ENCODE data around the gene KERA.

KERA gene

GRCh38 chr12:91053951-91054715 is 3.7 kb downstream of the KERA start:
- Histone ChIP-seq H3K79me2 (ENCODE audit: insufficient read depth, low read depth) (no peaks in the 10 kb centered on the region), H2AFZ (ENCODE audit: low read depth) (no peak overlapping the region), H3K4me1 (ENCODE audit: low read depth, poor library complexity, severe bottlenecking) (no peaks in the 10 kb centered on the region), H3K27me3 (ENCODE audit: insufficient read depth, low read depth) (no peaks in the 10 kb centered on the region), H3K9ac (no peak overlapping the region), H3K4me3 (IDR thresholded peaks at IDR 0.05; ENCODE audit: insufficient read depth, low read depth, low read length) (no peak overlapping the region), H4K20me1 (ENCODE audit: insufficient read depth) (no peaks in the 10 kb centered on the region), H3K36me3 (ENCODE audit: insufficient read depth) (no peaks in the 10 kb centered on the region), H3K4me2 (no peak overlapping the region), H3K27ac (no peak overlapping the region)
- TF ChIP-seq CTCF (conservative IDR thresholded peaks at IDR 0.05; ENCODE audit: low read depth, low read length), result no peak

GRCh38 chr12:91052026-91052425 is 5.8 kb downstream of the KERA start:
- Histone ChIP-seq H3K36me3 (ENCODE audit: insufficient read depth) (no peaks in the 10 kb centered on the region), H3K9ac (no peak overlapping the region), H3K27ac (no peak overlapping the region), H4K20me1 (ENCODE audit: insufficient read depth) (no peaks in the 10 kb centered on the region), H3K4me1 (ENCODE audit: low read depth, poor library complexity, severe bottlenecking) (no peaks in the 10 kb centered on the region), H2AFZ (ENCODE audit: low read depth) (no peak overlapping the region), H3K79me2 (ENCODE audit: insufficient read depth, low read depth) (no peaks in the 10 kb centered on the region), H3K4me2 (no peak overlapping the region), H3K4me3 (IDR thresholded peaks at IDR 0.05; ENCODE audit: insufficient read depth, low read depth, low read length) (no peak overlapping the region), H3K27me3 (ENCODE audit: insufficient read depth, low read depth) (no peaks in the 10 kb centered on the region)
- TF ChIP-seq CTCF (conservative IDR thresholded peaks at IDR 0.05; ENCODE audit: low read depth, low read length), result no peak

GRCh38 chr12:91044586-91044985 is 13.2 kb downstream of the KERA start:
- TF ChIP-seq CTCF (conservative IDR thresholded peaks at IDR 0.05; ENCODE audit: low read depth, low read length), result no peak
- no peaks in the 10 kb centered on the region for H3K4me1 ChIP-seq (ENCODE audit: low read depth, poor library complexity, severe bottlenecking)
- no peak overlapping the region for H3K9ac ChIP-seq
- no peak overlapping the region for H2AFZ ChIP-seq (ENCODE audit: low read depth)
- no peaks in the 10 kb centered on the region for H4K20me1 ChIP-seq (ENCODE audit: insufficient read depth)
- H3K27me3 ChIP-seq (ENCODE audit: insufficient read depth, low read depth), result no peaks in the 10 kb centered on the region
- H3K4me3 ChIP-seq (IDR thresholded peaks at IDR 0.05; ENCODE audit: insufficient read depth, low read depth, low read length), result no peak overlapping the region
- no peak overlapping the region for H3K27ac ChIP-seq
- no peak overlapping the region for H3K4me2 ChIP-seq
- no peaks in the 10 kb centered on the region for H3K36me3 ChIP-seq (ENCODE audit: insufficient read depth)
- no peaks in the 10 kb centered on the region for H3K79me2 ChIP-seq (ENCODE audit: insufficient read depth, low read depth)

- Histone ChIP-seq H3K4me1 (ENCODE audit: low read depth, poor library complexity, severe bottlenecking) (no peaks in the 10 kb centered on the region), H3K79me2 (ENCODE audit: insufficient read depth, low read depth) (no peaks in the 10 kb centered on the region), H3K27ac (no peak overlapping the region), H4K20me1 (ENCODE audit: insufficient read depth) (no peaks in the 10 kb centered on the region), H2AFZ (ENCODE audit: low read depth) (no peak overlapping the region), H3K9ac (no peak overlapping the region), H3K36me3 (ENCODE audit: insufficient read depth) (no peaks in the 10 kb centered on the region), H3K4me2 (no peak overlapping the region), H3K4me3 (IDR thresholded peaks at IDR 0.05; ENCODE audit: insufficient read depth, low read depth, low read length) (no peak overlapping the region), H3K27me3 (ENCODE audit: insufficient read depth, low read depth) (no peaks in the 10 kb centered on the region)
- no peak for TF ChIP-seq CTCF (conservative IDR thresholded peaks at IDR 0.05; ENCODE audit: low read depth, low read length)
These were observed 14.4 kb downstream of the KERA start for GRCh38 chr12:91043408-91043807.

Measured in KMS-11 (cell line).